Neural progenitor cell (in vitro differentiated cells): Measurements from ENCODE around the gene CCAR1. TPM values are rescaled to one million over a fixed set of nuclear protein-coding genes. Genes with fewer than 3 reads are reported as not detected.

Experiments used
- DNase-seq: peaks from one replicate; pipeline ENCODE4 v3.0.0-alpha.2; 2016; ENCODE audit warnings: low spot score
- H2AFZ ChIP-seq: fragments of 200-600 bp; sonication (generic); replicated peaks from 2 replicates; pipeline ENCODE4 v1.6.1; 2016; ENCODE audit warnings: antibody characterized with exemption
- H3F3A ChIP-seq: fragments of 200-600 bp; sonication (generic); 2 replicates; pipeline ENCODE4 v1.6.1; 2016; ENCODE audit warnings: antibody characterized with exemption, low read depth
- H3K27ac ChIP-seq: fragments of 200-600 bp; sonication (generic); 2 replicates; pipeline ENCODE4 v1.5.1; 2016; ENCODE audit warnings: mild to moderate bottlenecking
- H3K27me3 ChIP-seq: fragments of 200-600 bp; sonication (generic); 2 replicates; pipeline ENCODE4 v1.6.1; 2016; ENCODE audit warnings: mild to moderate bottlenecking, moderate library complexity
- H3K36me3 ChIP-seq: fragments of 200-600 bp; sonication (generic); 2 replicates; pipeline ENCODE4 v1.5.1; 2016
- H3K4me1 ChIP-seq: fragments of 200-600 bp; sonication (generic); 2 replicates; pipeline ENCODE4 v1.6.1; 2016; ENCODE audit warnings: mixed run types
- H3K4me2 ChIP-seq: fragments of 200-600 bp; sonication (generic); 2 replicates; pipeline ENCODE4 v1.6.1; 2016
- H3K4me3 ChIP-seq: fragments of 200-600 bp; sonication (generic); 2 replicates; pipeline ENCODE4 v1.5.1; 2016
- H3K79me2 ChIP-seq: fragments of 200-600 bp; sonication (generic); 2 replicates; pipeline ENCODE4 v1.6.1; 2016; ENCODE audit warnings: low read depth
- H3K9ac ChIP-seq: fragments of 200-600 bp; sonication (generic); 2 replicates; pipeline ENCODE4 v1.6.1; 2016
- H3K9me3 ChIP-seq: fragments of 200-600 bp; sonication (generic); 2 replicates; pipeline ENCODE4 v1.5.1; 2016; ENCODE audit warnings: low read depth
- H4K20me1 ChIP-seq: fragments of 200-600 bp; sonication (generic); 2 replicates; pipeline ENCODE4 v1.6.1; 2016; ENCODE audit warnings: low read depth
- H3K27ac Mint-ChIP-seq: 3 replicates; pipeline ENCODE4 v1.8.0; 2021; ENCODE audit warnings: mixed read lengths
- H3K27me3 Mint-ChIP-seq: 2 replicates; pipeline ENCODE4 v1.8.0; 2022; ENCODE audit warnings: low read depth, mild to moderate bottlenecking, inconsistent platforms, moderate library complexity, mixed read lengths; ENCODE audit not compliant: insufficient read depth
- H3K36me3 Mint-ChIP-seq: 3 replicates; pipeline ENCODE4 v1.8.0; 2021; ENCODE audit warnings: mixed read lengths
- H3K4me1 Mint-ChIP-seq: 3 replicates; pipeline ENCODE4 v1.8.0; 2021; ENCODE audit warnings: mixed read lengths
- H3K4me3 Mint-ChIP-seq: 3 replicates; pipeline ENCODE4 v1.8.0; 2021; ENCODE audit warnings: mild to moderate bottlenecking, moderate library complexity, mixed read lengths
- H3K9me3 Mint-ChIP-seq: 3 replicates; pipeline ENCODE4 v1.8.0; 2020; ENCODE audit warnings: mixed read lengths
- EZH2 ChIP-seq: fragments of 200-600 bp; sonication (generic); IDR thresholded peaks from 2 replicates; pipeline ENCODE4 v1.6.1; 2017; ENCODE audit warnings: antibody characterized with exemption, mild to moderate bottlenecking, moderate library complexity
- EZH2phosphoT487 ChIP-seq: fragments of 200-600 bp; sonication (generic); IDR thresholded peaks from 2 replicates; pipeline ENCODE4 v1.6.1; 2017; ENCODE audit warnings: antibody characterized with exemption
- total RNA-seq: library from RNA; depleted of rRNA; stranded (reverse); fragments of >200 nt; gene quantifications from 2 replicates; pipeline ENCODE4 v1.2.3, GENCODE V29; 2015; ENCODE audit warnings: low replicate concordance
- TF ChIP-seq, protein P1 (sequence below): fragments of 200-600 bp; sonication (generic); IDR thresholded peaks from 2 replicates; pipeline ENCODE4 v1.5.1; 2017; ENCODE audit warnings: antibody characterized with exemption, mild to moderate bottlenecking

The CCAR1 gene
- total RNA-seq, 1 donor from 2014 or later, result 141 TPM

DNA sequence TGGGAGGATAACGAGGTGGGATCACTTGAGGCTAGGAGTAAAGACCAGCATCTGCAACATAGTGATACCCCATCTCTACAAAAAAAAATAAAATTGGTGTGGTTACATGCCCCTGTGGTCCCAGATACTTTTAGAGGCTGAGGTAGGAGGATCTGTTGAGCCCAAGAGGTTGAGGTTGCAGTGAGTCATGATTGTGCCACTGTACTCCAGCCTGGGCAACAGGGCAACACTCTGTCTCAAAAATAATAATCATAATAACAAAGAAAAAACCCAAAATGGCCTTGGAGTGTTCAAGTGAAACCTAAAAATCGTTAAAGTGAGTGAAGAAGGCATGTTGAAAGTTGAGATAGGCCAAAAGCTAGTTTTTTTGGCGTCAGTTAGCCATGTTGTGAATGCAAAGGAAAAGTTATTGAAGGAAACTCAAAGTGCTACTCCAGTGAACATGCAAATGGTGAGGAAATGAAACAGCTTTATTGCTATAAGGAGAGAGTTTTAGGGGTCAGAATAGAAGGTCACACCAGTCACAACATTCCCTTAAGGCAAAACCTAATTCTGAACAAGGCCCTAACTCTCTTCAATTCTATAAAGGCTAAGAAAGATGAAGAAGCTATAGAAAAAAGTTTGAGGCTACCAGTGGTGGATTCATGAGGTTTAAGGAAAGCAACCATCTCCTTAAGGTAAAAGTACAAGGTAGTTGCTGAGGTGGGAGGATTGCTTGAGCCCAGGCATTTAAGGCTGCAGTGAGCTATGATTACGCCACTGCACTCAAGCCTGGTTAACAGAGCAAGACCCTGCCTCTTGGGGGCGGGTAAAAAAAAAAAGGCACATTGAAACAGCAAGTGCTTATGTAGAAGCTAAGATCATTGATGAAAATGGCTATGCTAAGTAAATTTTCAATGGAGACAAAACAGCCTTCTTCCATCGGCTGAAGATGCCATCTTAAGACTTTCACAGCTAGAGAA lies 60.9 kb downstream of the CCAR1 start:
- H3K4me1 ChIP-seq, result no peaks in the 10 kb centered on the region
- H3K36me3 ChIP-seq, result peaks cover 38% of the 10 kb centered on the region
- Mint-ChIP-seq H3K9me3 (no peaks in the 10 kb centered on the region), H3K36me3 (peaks cover 50% of the 10 kb centered on the region), H3K27me3 (no peaks in the 10 kb centered on the region), H3K27ac (no peak overlapping the region), H3K4me1 (no peaks in the 10 kb centered on the region), H3K4me3 (no peak overlapping the region)
- no peak for DNase-seq
- H3K27me3 ChIP-seq, result no peaks in the 10 kb centered on the region
- H3K4me2 ChIP-seq, result no peak overlapping the region
- H3K9me3 ChIP-seq, result no peaks in the 10 kb centered on the region
- H3K9ac ChIP-seq, result no peak overlapping the region
- peak overlapping the region; percentile 27 for H3K27ac ChIP-seq
- H3K79me2 ChIP-seq, result peaks cover 6% of the 10 kb centered on the region
- TF ChIP-seq, protein P1, sequence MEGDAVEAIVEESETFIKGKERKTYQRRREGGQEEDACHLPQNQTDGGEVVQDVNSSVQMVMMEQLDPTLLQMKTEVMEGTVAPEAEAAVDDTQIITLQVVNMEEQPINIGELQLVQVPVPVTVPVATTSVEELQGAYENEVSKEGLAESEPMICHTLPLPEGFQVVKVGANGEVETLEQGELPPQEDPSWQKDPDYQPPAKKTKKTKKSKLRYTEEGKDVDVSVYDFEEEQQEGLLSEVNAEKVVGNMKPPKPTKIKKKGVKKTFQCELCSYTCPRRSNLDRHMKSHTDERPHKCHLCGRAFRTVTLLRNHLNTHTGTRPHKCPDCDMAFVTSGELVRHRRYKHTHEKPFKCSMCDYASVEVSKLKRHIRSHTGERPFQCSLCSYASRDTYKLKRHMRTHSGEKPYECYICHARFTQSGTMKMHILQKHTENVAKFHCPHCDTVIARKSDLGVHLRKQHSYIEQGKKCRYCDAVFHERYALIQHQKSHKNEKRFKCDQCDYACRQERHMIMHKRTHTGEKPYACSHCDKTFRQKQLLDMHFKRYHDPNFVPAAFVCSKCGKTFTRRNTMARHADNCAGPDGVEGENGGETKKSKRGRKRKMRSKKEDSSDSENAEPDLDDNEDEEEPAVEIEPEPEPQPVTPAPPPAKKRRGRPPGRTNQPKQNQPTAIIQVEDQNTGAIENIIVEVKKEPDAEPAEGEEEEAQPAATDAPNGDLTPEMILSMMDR, result no peak
- TF ChIP-seq EZH2phosphoT487 (no peak), EZH2 (no peak)
- H4K20me1 ChIP-seq, result no peaks in the 10 kb centered on the region
- no peak overlapping the region for H2AFZ ChIP-seq
- H3K4me3 ChIP-seq, result no peak overlapping the region
- peaks cover 42% of the 10 kb centered on the region for H3F3A ChIP-seq

DNA sequence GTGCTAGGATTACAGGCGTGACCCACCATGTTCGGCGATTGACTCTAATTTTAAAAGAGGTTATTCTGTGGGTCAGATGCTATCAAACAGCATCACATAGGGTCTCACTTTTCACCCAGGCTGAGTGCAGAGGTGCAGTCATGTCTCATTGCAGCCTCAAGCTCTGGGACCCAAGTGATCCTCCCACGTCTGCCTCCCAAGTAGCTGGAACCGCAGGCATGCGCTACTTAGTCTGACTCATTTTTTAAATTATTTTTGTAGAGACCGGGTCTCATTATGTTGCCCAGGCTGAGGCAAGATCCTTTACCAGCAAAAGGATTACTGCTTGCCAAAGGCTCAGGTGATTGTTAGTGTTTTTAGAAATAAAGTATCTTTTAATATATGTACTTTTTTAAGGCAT lies 63.4 kb downstream of the CCAR1 start:
- H3K27me3 Mint-ChIP-seq, result peaks cover 2% of the 10 kb centered on the region
- peak overlapping the region; percentile 34 for H3K27ac ChIP-seq
- H3K36me3 Mint-ChIP-seq, result peaks cover 39% of the 10 kb centered on the region
- no peak overlapping the region for H2AFZ ChIP-seq
- H3K9ac ChIP-seq, result no peak overlapping the region
- H3K4me2 ChIP-seq, result no peak overlapping the region
- H3K4me3 ChIP-seq, result no peak overlapping the region
- no peaks in the 10 kb centered on the region for H3K9me3 Mint-ChIP-seq
- no peaks in the 10 kb centered on the region for H4K20me1 ChIP-seq
- no peak overlapping the region for H3K27ac Mint-ChIP-seq
- H3K4me3 Mint-ChIP-seq, result no peak overlapping the region
- no peaks in the 10 kb centered on the region for H3K4me1 ChIP-seq
- H3K4me1 Mint-ChIP-seq, result no peaks in the 10 kb centered on the region
- peaks cover 48% of the 10 kb centered on the region for H3F3A ChIP-seq
- no peaks in the 10 kb centered on the region for H3K27me3 ChIP-seq
- H3K36me3 ChIP-seq, result peaks cover 38% of the 10 kb centered on the region
- TF ChIP-seq EZH2phosphoT487, result no peak
- no peak for TF ChIP-seq EZH2
- TF ChIP-seq, protein P1, result no peak
- H3K9me3 ChIP-seq, result no peaks in the 10 kb centered on the region
- no peak for DNase-seq
- H3K79me2 ChIP-seq, result peaks cover 6% of the 10 kb centered on the region

DNA sequence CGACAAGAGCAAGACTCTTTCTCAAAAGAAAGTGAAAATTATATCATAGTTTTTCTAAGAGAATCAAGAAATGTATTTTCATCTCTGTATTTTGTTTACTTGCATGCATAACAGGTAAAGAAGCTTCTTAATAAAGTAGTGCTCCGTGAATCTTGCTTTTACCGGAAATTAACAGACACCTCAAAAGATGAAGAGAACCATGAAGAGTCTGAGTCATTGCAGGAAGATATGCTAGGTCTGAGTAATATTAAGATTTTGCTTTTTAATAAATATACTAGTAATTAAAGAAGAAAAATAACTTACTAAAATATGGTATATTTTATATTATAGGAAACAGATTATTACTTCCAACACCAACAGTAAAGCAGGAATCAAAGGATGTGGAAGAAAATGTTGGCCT lies 66.8 kb downstream of the CCAR1 start:
- peaks cover 6% of the 10 kb centered on the region for H3K79me2 ChIP-seq
- Mint-ChIP-seq H3K36me3 (peaks cover 19% of the 10 kb centered on the region), H3K27me3 (peaks cover 2% of the 10 kb centered on the region), H3K4me3 (no peak overlapping the region), H3K4me1 (no peaks in the 10 kb centered on the region), H3K27ac (no peak overlapping the region), H3K9me3 (no peaks in the 10 kb centered on the region)
- peaks cover 52% of the 10 kb centered on the region for H3K36me3 ChIP-seq
- no peaks in the 10 kb centered on the region for H3K27me3 ChIP-seq
- no peak for DNase-seq
- no peak overlapping the region for H3K9ac ChIP-seq
- no peak overlapping the region for H3K4me3 ChIP-seq
- no peaks in the 10 kb centered on the region for H4K20me1 ChIP-seq
- no peaks in the 10 kb centered on the region for H3K4me1 ChIP-seq
- no peaks in the 10 kb centered on the region for H3K9me3 ChIP-seq
- TF ChIP-seq, protein P1, result no peak
- TF ChIP-seq EZH2phosphoT487, result no peak
- TF ChIP-seq EZH2, result no peak
- H2AFZ ChIP-seq, result no peak overlapping the region
- H3K27ac ChIP-seq, result no peak overlapping the region
- H3K4me2 ChIP-seq, result no peak overlapping the region
- H3F3A ChIP-seq, result peaks cover 64% of the 10 kb centered on the region
